GM20000 (cell line): ENCODE results near the gene RANBP3.

Experiments used
- DNase-seq: peaks from one replicate; pipeline ENCODE4 v3.0.0; 2012; ENCODE audit warnings: low spot score
- TF ChIP-seq, protein P1 (sequence below): IDR thresholded peaks from 2 replicates; pipeline ENCODE4 v1.5.1; 2012; ENCODE audit warnings: mild to moderate bottlenecking, control low read depth; ENCODE audit errors: extremely low read depth, missing control alignments

RANBP3 gene

DNA sequence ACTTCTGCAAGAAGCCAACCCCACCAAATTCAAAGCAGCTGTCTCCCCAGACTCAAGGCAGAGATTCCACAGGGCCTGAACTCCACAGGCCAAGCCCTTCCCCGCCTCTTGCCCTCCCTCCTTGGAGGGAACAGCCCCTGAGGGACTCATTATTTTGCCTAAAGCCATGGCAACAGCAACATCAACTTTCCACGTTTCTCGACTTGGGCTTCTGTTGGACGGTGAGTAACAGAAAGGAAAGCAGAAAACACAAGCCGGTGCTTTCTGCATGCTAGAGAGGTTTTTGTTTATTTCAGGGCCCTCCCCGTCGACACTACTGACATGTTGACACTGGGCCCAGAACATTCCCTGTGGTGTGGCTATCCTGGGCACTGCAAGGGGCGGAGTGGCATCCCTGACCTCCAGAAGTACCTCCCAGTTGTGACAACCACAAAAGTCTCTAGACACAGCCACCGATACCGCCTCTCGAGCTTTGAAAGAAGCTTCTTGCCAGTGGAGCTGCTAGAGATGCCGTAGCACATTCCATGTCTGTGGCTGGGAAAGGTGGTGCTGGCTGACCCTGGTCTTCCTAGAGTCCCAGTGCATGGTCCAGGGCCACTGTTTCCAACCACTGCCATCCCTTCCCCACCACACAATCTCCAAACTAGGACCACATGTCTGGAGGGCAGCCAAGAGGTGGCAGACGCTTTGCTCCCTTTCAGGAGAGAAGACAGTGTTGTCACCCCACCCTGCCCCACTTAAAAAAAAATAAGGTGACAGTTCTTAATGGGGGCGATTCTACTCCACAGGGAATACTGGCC lies 51.1 kb downstream of the RANBP3 start:
- DNase-seq: no peak
- TF ChIP-seq, protein P1, sequence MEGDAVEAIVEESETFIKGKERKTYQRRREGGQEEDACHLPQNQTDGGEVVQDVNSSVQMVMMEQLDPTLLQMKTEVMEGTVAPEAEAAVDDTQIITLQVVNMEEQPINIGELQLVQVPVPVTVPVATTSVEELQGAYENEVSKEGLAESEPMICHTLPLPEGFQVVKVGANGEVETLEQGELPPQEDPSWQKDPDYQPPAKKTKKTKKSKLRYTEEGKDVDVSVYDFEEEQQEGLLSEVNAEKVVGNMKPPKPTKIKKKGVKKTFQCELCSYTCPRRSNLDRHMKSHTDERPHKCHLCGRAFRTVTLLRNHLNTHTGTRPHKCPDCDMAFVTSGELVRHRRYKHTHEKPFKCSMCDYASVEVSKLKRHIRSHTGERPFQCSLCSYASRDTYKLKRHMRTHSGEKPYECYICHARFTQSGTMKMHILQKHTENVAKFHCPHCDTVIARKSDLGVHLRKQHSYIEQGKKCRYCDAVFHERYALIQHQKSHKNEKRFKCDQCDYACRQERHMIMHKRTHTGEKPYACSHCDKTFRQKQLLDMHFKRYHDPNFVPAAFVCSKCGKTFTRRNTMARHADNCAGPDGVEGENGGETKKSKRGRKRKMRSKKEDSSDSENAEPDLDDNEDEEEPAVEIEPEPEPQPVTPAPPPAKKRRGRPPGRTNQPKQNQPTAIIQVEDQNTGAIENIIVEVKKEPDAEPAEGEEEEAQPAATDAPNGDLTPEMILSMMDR: no peak

GRCh38 chr19:5925830-5926427 lies 52.0 kb downstream of the RANBP3 start:
- TF ChIP-seq, protein P1: no peak
- DNase-seq: no peak

- no peak for DNase-seq
- TF ChIP-seq, protein P1: no peak
These were observed 54.6 kb downstream of the RANBP3 start for GRCh38 chr19:5923356-5923755.

- DNase-seq: no peak
- TF ChIP-seq, protein P1: no peak
These were observed 55.8 kb downstream of the RANBP3 start for GRCh38 chr19:5922161-5922545.

- DNase-seq: no peak
- TF ChIP-seq, protein P1: no peak
These were observed 56.3 kb downstream of the RANBP3 start for GRCh38 chr19:5921516-5922160.

GRCh38 chr19:5918463-5919079 lies 59.4 kb downstream of the RANBP3 start:
- no peak for DNase-seq
- TF ChIP-seq, protein P1: no peak
